ENCODE data around the gene MYO10.

GRCh38 chr5:16924206-16924605 is 11.9 kb downstream of the MYO10 start:
- TF ChIP-seq CREB1 (IDR thresholded peaks at IDR 0.05; ENCODE audit: low read depth) (no peak), CEBPB (IDR thresholded peaks at IDR 0.05) (no peak), TCF12 (IDR thresholded peaks at IDR 0.05; ENCODE audit: low read depth) (no peak), RAD21 (IDR thresholded peaks at IDR 0.05; ENCODE audit: low read depth) (no peak), TEAD4 (IDR thresholded peaks at IDR 0.05) (no peak), NFIC (IDR thresholded peaks at IDR 0.05) (no peak), ZBTB7A (IDR thresholded peaks at IDR 0.05; ENCODE audit: low read depth) (no peak), TAF1 (IDR thresholded peaks at IDR 0.05; ENCODE audit: low read depth) (no peak), EGR1 (IDR thresholded peaks at IDR 0.05) (no peak)
- TF ChIP-seq, protein P1, sequence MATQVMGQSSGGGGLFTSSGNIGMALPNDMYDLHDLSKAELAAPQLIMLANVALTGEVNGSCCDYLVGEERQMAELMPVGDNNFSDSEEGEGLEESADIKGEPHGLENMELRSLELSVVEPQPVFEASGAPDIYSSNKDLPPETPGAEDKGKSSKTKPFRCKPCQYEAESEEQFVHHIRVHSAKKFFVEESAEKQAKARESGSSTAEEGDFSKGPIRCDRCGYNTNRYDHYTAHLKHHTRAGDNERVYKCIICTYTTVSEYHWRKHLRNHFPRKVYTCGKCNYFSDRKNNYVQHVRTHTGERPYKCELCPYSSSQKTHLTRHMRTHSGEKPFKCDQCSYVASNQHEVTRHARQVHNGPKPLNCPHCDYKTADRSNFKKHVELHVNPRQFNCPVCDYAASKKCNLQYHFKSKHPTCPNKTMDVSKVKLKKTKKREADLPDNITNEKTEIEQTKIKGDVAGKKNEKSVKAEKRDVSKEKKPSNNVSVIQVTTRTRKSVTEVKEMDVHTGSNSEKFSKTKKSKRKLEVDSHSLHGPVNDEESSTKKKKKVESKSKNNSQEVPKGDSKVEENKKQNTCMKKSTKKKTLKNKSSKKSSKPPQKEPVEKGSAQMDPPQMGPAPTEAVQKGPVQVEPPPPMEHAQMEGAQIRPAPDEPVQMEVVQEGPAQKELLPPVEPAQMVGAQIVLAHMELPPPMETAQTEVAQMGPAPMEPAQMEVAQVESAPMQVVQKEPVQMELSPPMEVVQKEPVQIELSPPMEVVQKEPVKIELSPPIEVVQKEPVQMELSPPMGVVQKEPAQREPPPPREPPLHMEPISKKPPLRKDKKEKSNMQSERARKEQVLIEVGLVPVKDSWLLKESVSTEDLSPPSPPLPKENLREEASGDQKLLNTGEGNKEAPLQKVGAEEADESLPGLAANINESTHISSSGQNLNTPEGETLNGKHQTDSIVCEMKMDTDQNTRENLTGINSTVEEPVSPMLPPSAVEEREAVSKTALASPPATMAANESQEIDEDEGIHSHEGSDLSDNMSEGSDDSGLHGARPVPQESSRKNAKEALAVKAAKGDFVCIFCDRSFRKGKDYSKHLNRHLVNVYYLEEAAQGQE (IDR thresholded peaks at IDR 0.05; ENCODE audit: low read depth), result no peak
- TF ChIP-seq, protein P2, sequence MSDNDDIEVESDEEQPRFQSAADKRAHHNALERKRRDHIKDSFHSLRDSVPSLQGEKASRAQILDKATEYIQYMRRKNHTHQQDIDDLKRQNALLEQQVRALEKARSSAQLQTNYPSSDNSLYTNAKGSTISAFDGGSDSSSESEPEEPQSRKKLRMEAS (IDR thresholded peaks at IDR 0.05), result no peak
- TF ChIP-seq, protein P3, sequence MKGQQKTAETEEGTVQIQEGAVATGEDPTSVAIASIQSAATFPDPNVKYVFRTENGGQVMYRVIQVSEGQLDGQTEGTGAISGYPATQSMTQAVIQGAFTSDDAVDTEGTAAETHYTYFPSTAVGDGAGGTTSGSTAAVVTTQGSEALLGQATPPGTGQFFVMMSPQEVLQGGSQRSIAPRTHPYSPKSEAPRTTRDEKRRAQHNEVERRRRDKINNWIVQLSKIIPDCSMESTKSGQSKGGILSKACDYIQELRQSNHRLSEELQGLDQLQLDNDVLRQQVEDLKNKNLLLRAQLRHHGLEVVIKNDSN (IDR thresholded peaks at IDR 0.05), result no peak
